ENCODE data around the gene CDC42. TPM values are rescaled to one million over a fixed set of nuclear protein-coding genes. Genes with fewer than 3 reads are reported as not detected.

The CDC42 gene
- total RNA-seq, 1 donor from 2014 or later = 216 TPM

DNA sequence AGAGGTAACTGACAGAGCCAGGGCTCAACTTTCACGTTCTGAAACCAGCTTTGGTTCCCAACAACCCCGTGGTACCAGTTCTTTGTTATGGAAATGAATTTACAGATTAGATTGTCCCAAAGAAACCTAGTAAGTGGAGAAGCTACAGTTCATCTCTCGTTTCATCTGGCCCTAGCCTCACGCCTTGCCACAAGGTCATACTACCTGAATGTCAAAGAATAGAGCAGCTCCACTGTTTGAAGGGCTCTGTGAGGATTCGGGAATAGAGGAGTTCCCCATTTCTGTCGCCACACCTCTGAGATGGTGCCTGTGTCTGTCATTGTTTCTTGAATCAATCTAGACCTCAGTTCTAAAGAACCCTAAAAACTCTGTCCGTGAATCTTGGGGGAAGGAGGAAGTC is 15.0 kb upstream of the CDC42 start:
- Mint-ChIP-seq H3K27ac (ENCODE audit: unreplicated experiment) (no peak overlapping the region), H3K4me3 (ENCODE audit: unreplicated experiment) (no peak overlapping the region), H3K9me3 (ENCODE audit: unreplicated experiment) (no peaks in the 10 kb centered on the region), H3K27me3 (ENCODE audit: unreplicated experiment) (no peaks in the 10 kb centered on the region), H3K36me3 (ENCODE audit: unreplicated experiment) (no peaks in the 10 kb centered on the region), H3K4me1 (ENCODE audit: unreplicated experiment) (peaks cover 8% of the 10 kb centered on the region)
- DNase-seq (ENCODE audit: extremely low spot score, unreplicated experiment) = no peak
- TF ChIP-seq, protein P1, sequence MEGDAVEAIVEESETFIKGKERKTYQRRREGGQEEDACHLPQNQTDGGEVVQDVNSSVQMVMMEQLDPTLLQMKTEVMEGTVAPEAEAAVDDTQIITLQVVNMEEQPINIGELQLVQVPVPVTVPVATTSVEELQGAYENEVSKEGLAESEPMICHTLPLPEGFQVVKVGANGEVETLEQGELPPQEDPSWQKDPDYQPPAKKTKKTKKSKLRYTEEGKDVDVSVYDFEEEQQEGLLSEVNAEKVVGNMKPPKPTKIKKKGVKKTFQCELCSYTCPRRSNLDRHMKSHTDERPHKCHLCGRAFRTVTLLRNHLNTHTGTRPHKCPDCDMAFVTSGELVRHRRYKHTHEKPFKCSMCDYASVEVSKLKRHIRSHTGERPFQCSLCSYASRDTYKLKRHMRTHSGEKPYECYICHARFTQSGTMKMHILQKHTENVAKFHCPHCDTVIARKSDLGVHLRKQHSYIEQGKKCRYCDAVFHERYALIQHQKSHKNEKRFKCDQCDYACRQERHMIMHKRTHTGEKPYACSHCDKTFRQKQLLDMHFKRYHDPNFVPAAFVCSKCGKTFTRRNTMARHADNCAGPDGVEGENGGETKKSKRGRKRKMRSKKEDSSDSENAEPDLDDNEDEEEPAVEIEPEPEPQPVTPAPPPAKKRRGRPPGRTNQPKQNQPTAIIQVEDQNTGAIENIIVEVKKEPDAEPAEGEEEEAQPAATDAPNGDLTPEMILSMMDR (IDR thresholded peaks at IDR 0.05) = no peak

DNA sequence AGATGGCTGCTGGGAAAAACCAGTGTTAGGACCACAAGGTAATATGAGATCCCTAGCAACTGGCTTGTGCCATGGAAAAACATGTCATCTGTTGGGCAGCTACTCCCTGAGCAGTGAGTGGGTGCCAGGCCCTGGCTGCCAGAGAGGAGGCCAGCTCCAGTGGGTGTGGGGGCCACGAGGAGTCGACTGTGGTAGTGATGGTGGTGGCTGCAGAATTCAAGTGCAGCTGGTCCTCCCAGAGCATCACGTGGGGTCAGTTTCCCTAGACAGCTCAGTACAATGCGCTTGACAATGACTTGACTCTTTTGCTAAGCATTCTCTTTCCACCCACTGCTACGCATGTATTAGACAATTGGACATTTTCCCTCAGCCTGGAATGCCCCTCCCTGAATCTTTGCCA is 14.5 kb upstream of the CDC42 start:
- Mint-ChIP-seq H3K4me3 (ENCODE audit: unreplicated experiment) (no peak overlapping the region), H3K4me1 (ENCODE audit: unreplicated experiment) (peaks cover 8% of the 10 kb centered on the region), H3K27ac (ENCODE audit: unreplicated experiment) (no peak overlapping the region), H3K36me3 (ENCODE audit: unreplicated experiment) (no peaks in the 10 kb centered on the region), H3K9me3 (ENCODE audit: unreplicated experiment) (no peaks in the 10 kb centered on the region), H3K27me3 (ENCODE audit: unreplicated experiment) (no peaks in the 10 kb centered on the region)
- DNase-seq (ENCODE audit: extremely low spot score, unreplicated experiment) = no peak
- TF ChIP-seq, protein P1 (IDR thresholded peaks at IDR 0.05) = no peak

DNA sequence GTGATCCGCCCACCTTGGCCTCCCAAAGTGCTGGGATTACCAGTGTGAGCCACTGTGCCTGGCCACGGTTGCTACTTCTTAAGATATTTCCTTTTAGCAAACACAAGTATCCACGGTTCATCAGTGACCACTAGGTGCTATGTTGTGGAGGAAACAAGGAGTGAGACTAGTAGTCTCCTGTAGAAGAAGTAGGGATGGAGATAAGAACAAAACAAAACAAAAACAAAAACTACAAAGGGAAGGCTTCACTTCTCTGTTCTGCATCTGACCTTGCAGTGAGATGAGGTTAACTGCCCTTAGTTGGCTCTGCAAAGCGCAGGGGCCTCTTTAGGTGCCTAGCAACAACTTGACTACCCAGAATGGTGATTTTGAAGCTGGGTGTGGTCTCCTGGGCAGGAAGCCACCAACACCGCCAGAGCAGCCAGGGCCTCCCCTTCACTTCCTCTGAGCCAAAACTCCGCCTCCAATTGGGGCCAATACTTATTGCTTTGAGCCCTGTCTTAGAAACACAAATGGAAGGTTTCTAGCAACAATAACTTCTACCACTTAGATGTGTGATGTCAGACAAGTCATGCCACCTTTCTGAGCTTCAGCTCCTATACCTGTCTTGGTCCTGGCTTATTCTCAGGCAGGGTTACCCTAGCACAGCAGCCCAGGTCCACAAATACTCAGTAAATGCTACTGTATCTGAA is 12.8 kb upstream of the CDC42 start:
- H3K4me3 Mint-ChIP-seq (ENCODE audit: unreplicated experiment) = no peak overlapping the region
- H3K4me1 Mint-ChIP-seq (ENCODE audit: unreplicated experiment) = peaks cover 10% of the 10 kb centered on the region
- no peak for DNase-seq (ENCODE audit: extremely low spot score, unreplicated experiment)
- no peaks in the 10 kb centered on the region for H3K9me3 Mint-ChIP-seq (ENCODE audit: unreplicated experiment)
- H3K27me3 Mint-ChIP-seq (ENCODE audit: unreplicated experiment) = no peaks in the 10 kb centered on the region
- H3K36me3 Mint-ChIP-seq (ENCODE audit: unreplicated experiment) = no peaks in the 10 kb centered on the region
- no peak overlapping the region for H3K27ac Mint-ChIP-seq (ENCODE audit: unreplicated experiment)
- TF ChIP-seq, protein P1 (IDR thresholded peaks at IDR 0.05) = no peak

DNA sequence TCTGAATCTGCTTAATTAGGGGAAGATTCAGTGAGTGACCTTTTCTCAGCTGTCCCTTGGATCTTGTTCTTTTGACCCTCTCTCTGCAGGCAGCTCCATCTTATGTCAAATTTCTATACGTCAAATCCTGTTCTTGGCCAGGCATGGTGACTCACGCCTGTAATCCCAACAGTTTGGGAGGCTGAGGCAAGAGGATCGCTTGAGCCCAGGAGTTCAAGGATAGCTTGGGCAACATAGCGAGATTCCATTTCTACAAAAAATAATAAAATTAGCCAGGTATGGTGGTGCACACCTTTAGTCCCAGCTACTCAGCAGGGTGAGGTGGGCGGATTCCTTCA is 12.3 kb upstream of the CDC42 start:
- Mint-ChIP-seq H3K9me3 (ENCODE audit: unreplicated experiment) (peaks cover 1% of the 10 kb centered on the region), H3K27me3 (ENCODE audit: unreplicated experiment) (no peaks in the 10 kb centered on the region), H3K36me3 (ENCODE audit: unreplicated experiment) (no peaks in the 10 kb centered on the region), H3K4me3 (ENCODE audit: unreplicated experiment) (no peak overlapping the region), H3K4me1 (ENCODE audit: unreplicated experiment) (peaks cover 12% of the 10 kb centered on the region), H3K27ac (ENCODE audit: unreplicated experiment) (no peak overlapping the region)
- no peak for DNase-seq (ENCODE audit: extremely low spot score, unreplicated experiment)
- TF ChIP-seq, protein P1 (IDR thresholded peaks at IDR 0.05) = no peak

DNA sequence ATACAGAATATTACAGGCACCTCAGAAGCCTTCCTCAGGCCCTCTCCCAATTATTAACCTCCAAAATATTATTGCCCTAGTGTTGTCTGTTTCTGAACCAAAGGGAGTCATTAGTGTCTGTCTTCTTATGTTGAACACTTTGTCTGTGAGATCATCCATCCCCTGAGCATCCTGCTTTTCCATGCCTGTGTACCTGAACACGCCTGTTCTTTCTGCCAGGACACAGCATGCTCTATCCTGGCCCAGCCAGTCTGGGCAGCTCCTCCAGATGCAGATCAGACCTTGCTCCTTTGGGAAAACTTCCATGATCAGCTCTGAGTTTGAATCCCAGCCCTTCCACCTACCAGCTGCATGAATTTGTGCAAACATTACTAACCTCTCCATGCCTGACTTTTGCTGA is 11.0 kb upstream of the CDC42 start:
- Mint-ChIP-seq H3K4me3 (ENCODE audit: unreplicated experiment) (no peak overlapping the region), H3K4me1 (ENCODE audit: unreplicated experiment) (peaks cover 12% of the 10 kb centered on the region), H3K9me3 (ENCODE audit: unreplicated experiment) (peaks cover 4% of the 10 kb centered on the region), H3K36me3 (ENCODE audit: unreplicated experiment) (no peaks in the 10 kb centered on the region), H3K27ac (ENCODE audit: unreplicated experiment) (no peak overlapping the region), H3K27me3 (ENCODE audit: unreplicated experiment) (no peaks in the 10 kb centered on the region)
- no peak for DNase-seq (ENCODE audit: extremely low spot score, unreplicated experiment)
- TF ChIP-seq, protein P1 (IDR thresholded peaks at IDR 0.05) = no peak
